ENCODE data around the gene TTC24. TPM values are rescaled to one million over a fixed set of nuclear protein-coding genes. Genes with fewer than 3 reads are reported as not detected.

Gene TTC24
- total RNA-seq, 1 donor from 2014 or later: not detected

DNA sequence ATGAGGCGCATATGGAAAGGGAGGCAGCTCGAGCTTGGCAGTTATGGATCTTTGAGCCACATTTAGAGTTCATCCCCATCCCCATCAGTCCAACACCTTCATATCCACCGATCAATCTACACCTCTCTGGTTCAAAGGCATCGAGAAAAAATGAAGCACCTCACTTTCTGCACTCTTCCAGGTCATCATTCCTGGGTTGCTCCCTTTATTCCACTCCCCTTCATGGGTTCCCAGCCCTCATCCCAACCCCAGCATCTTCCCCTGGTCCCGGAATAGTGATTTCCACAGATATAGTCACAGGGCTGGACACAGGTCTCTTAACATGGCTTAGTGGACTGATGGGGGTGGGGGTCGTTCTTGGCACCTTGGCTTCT is 40.0 kb downstream of the TTC24 start:
- Histone ChIP-seq H3K4me3 (no peak overlapping the region), H3K4me1 (peaks cover 24% of the 10 kb centered on the region), H3K36me3 (no peaks in the 10 kb centered on the region), H3K27ac (no peak overlapping the region), H3K9me3 (no peaks in the 10 kb centered on the region), H3K27me3 (ENCODE audit: low read depth) (peaks cover 45% of the 10 kb centered on the region)
- no peak for ATAC-seq
- DNase-seq: no peak
- TF ChIP-seq, protein P1, sequence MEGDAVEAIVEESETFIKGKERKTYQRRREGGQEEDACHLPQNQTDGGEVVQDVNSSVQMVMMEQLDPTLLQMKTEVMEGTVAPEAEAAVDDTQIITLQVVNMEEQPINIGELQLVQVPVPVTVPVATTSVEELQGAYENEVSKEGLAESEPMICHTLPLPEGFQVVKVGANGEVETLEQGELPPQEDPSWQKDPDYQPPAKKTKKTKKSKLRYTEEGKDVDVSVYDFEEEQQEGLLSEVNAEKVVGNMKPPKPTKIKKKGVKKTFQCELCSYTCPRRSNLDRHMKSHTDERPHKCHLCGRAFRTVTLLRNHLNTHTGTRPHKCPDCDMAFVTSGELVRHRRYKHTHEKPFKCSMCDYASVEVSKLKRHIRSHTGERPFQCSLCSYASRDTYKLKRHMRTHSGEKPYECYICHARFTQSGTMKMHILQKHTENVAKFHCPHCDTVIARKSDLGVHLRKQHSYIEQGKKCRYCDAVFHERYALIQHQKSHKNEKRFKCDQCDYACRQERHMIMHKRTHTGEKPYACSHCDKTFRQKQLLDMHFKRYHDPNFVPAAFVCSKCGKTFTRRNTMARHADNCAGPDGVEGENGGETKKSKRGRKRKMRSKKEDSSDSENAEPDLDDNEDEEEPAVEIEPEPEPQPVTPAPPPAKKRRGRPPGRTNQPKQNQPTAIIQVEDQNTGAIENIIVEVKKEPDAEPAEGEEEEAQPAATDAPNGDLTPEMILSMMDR (IDR thresholded peaks at IDR 0.05): no peak
- intact Hi-C loops (cut with DNase I): no loop called here

DNA sequence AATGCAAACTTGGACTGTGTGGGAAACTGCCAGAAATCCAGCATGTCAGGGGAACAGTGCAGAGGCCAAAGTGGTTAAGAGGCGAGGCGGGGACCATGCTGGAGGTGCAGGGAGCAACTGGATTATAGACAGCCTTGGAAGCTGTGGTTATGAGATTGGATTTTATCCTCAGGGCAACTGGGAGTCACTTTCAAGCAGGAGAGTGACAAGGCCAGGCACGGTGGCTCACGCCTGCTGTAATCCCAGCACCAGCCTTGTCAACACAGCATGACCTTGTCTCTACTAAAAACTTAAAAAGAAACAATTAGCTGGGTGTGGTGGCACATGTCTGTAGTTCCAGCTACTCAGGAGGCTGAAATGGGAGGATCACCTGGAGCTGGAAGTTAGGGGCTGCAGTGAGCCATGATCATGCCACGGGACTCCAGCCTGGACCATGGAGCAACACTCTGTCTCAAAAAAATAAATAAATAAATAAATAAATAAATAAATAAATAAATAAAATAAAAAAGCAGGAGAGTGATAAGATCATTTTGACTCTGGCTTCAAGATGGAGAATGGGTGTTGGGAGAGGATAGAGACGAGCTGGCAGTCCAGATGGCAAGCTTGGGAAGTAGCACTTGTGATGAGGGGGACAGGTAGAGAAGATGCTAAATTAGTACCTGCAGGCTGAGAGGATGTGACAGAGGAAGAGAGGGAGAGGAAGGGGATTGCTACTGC is 43.2 kb downstream of the TTC24 start:
- ATAC-seq (no peak), DNase-seq (no peak)
- H3K9me3 ChIP-seq: no peaks in the 10 kb centered on the region
- H3K4me1 ChIP-seq: peaks cover 26% of the 10 kb centered on the region
- no peak overlapping the region for H3K4me3 ChIP-seq
- intact Hi-C loops (cut with DNase I): no loop called here
- TF ChIP-seq, protein P1 (IDR thresholded peaks at IDR 0.05): no peak
- no peaks in the 10 kb centered on the region for H3K36me3 ChIP-seq
- H3K27ac ChIP-seq: no peak overlapping the region
- peaks cover 69% of the 10 kb centered on the region for H3K27me3 ChIP-seq (ENCODE audit: low read depth)

DNA sequence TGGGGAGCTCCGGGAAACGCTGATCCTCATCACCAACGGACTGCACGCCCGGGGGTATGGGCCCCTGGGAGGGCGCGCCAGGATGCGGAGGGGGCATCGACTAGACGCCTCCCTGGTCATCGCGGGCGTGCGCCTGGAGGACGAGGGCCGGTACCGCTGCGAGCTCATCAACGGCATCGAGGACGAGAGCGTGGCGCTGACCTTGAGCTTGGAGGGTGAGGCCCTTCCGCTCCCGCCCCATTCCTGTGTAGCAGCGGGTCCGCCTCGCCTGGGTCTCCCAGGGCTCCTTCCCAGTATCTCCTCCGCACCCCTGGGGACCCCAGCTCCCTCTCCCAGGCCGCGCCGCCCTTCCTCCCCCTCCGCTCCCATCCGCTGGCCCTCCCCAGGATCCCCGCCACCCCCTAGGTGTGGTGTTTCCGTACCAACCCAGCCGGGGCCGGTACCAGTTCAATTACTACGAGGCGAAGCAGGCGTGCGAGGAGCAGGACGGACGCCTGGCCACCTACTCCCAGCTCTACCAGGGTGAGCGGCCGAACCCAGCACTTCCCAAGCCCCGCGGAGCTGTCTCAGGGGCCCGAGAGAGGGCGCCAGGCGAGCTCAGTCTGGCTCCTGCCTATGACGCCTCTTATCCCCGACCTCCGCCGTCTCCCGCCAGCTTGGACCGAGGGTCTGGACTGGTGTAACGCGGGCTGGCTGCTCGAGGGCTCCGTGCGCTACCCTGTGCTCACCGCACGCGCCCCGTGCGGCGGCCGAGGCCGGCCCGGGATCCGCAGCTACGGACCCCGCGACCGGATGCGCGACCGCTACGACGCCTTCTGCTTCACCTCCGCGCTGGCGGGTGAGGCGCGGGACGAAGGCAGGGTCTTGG is 44.7 kb downstream of the TTC24 start:
- H3K36me3 ChIP-seq: no peaks in the 10 kb centered on the region
- intact Hi-C loops (cut with DNase I): no loop called here
- ATAC-seq (peak; percentile 65 to 72), DNase-seq (peak; percentile 53)
- peak overlapping the region; percentile 50 for H3K4me3 ChIP-seq
- H3K4me1 ChIP-seq: peaks cover 26% of the 10 kb centered on the region
- H3K27ac ChIP-seq: no peak overlapping the region
- H3K9me3 ChIP-seq: no peaks in the 10 kb centered on the region
- peaks cover 81% of the 10 kb centered on the region for H3K27me3 ChIP-seq (ENCODE audit: low read depth)
- TF ChIP-seq, protein P1 (IDR thresholded peaks at IDR 0.05): peak; percentile 38

DNA sequence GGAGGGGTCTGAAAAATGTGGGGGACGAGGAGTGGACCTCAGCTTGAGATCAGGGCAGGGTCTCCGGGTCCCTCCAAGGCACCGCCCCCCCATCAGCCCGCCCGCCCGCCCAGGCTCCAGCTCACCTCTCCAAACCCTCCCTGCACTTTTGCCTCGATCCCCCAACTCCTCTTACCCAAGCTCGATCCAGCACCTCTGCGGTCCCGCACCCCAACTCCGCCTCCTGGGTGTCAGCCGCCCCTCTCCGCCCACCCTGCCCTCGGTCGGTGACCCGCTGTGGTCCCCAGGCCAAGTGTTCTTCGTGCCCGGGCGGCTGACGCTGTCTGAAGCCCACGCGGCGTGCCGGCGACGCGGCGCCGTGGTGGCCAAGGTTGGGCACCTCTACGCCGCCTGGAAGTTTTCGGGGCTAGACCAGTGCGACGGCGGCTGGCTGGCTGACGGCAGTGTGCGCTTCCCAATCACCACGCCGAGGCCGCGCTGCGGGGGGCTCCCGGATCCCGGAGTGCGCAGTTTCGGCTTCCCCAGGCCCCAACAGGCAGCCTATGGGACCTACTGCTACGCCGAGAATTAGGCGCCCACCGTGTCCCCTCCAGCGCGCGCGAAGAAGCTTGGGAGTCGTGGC is 45.4 kb downstream of the TTC24 start:
- DNase-seq (no peak), ATAC-seq (peak; percentile 7 to 25)
- no peak overlapping the region for H3K27ac ChIP-seq
- intact Hi-C loops (cut with DNase I): no loop called here
- H3K27me3 ChIP-seq (ENCODE audit: low read depth): peaks cover 78% of the 10 kb centered on the region
- peaks cover 26% of the 10 kb centered on the region for H3K4me1 ChIP-seq
- no peaks in the 10 kb centered on the region for H3K36me3 ChIP-seq
- no peaks in the 10 kb centered on the region for H3K9me3 ChIP-seq
- TF ChIP-seq, protein P1 (IDR thresholded peaks at IDR 0.05): no peak
- peak overlapping the region; percentile 50 for H3K4me3 ChIP-seq

DNA sequence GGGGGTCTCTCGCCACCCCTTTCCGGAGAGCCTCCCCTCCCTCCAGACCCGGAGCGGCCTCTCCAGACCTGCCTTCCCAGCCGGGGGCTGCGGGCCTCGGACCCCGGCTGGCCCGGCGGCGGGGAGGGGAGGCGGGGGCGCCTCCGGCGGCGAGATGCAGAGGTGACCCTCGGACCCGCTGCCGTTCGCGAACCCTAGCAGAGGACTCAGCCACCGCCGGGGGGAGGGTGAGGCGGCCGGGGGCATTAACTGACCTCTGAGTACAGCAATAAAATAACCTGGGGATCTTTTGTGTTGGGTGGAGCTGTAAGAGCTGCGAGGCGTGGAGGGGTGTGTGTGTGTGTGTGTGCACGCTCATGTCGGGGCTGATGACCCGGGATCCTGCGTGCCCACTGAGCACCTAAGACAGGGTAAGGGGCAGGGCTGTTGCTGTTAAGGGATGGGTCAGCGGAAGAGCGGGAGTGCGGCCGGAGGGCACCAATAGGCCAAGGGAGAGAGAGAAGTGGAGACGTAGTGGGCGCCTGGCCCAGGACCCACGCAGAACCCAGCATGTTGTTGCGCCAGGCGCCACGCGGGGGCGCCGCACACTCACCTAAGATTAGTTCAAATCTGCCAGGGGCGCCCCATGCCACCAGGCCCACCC is 46.0 kb downstream of the TTC24 start:
- intact Hi-C loops (cut with DNase I): no loop called here
- no peaks in the 10 kb centered on the region for H3K9me3 ChIP-seq
- H3K27ac ChIP-seq: no peak overlapping the region
- H3K36me3 ChIP-seq: no peaks in the 10 kb centered on the region
- peak overlapping the region; percentile 50 for H3K4me3 ChIP-seq
- peaks cover 78% of the 10 kb centered on the region for H3K27me3 ChIP-seq (ENCODE audit: low read depth)
- ATAC-seq (peak; percentile 72 to 75), DNase-seq (peak; percentile 66)
- TF ChIP-seq, protein P1 (IDR thresholded peaks at IDR 0.05): peak; percentile 81
- peaks cover 26% of the 10 kb centered on the region for H3K4me1 ChIP-seq
